Stomach (tissue), 4 donors: ENCODE measurements around the gene C1orf232.

Experiments used
- CTCF ChIP-seq, 7 experiments: fragments of 450-650 bp in 4 of 7; fragments of 200-600 bp in 3 of 7; sonication (generic) in 3 of 7; IDR thresholded peaks; one replicate each; pipeline ENCODE4 v1.5.1; 2016 to 2019; ENCODE audit warnings: antibody characterized with exemption in 7 of 7, control low read depth in 2 of 7, mild to moderate bottlenecking in 1 of 7
- POLR2A ChIP-seq, 4 donors: fragments of 450-650 bp; IDR thresholded peaks; one replicate each; pipeline ENCODE4 v1.6.1; 2016; ENCODE audit warnings: antibody characterized with exemption in 4 of 4, control low read depth in 2 of 4, mild to moderate bottlenecking in 1 of 4, moderate library complexity in 1 of 4

- TF ChIP-seq CTCF (IDR thresholded peaks at IDR 0.05) (no peak), POLR2A (IDR thresholded peaks at IDR 0.05) (no peak)
Observed at GRCh38 chr1:26190373-26190987, 21.7 kb upstream of the C1orf232 start, which contains the start of gene CATSPER4.
